ENCODE measurements around the gene SURF2. TPM values are rescaled to one million over a fixed set of nuclear protein-coding genes. Genes with fewer than 3 reads are reported as not detected.

Gene SURF2
- total and polyA plus RNA-seq, 2 donors (not counting 3 experiments of a cell fraction or from before 2014, with no cell fraction given), result 10.6 to 14.2 TPM

GRCh38 chr9:133362359-133363044 is 6.2 kb downstream of the SURF2 start:
- no peaks in the 10 kb centered on the region for H3K27me3 ChIP-seq (ENCODE audit: control insufficient read depth in 2 of 2, insufficient read depth in 2 of 2, low read length in 2 of 2)
- H3K4me3 ChIP-seq (replicated peaks in 1 of 3; ENCODE audit: insufficient read depth in 1 of 3, low read depth in 1 of 3, low read length in 3 of 3), result no peak overlapping the region
- H2AFZ ChIP-seq (ENCODE audit: low read depth, low read length), result no peak overlapping the region
- H3K9ac ChIP-seq (replicated peaks; ENCODE audit: extremely low read depth, insufficient read depth, low read length), result no peak overlapping the region
- no peak overlapping the region for H3K27ac ChIP-seq (ENCODE audit: insufficient read depth, low read depth, low read length)
- DNase-seq (ENCODE audit: low read depth, low spot score), result no peak
- H3K36me3 ChIP-seq (ENCODE audit: control insufficient read depth in 2 of 2, extremely low read depth in 1 of 2, insufficient read depth in 2 of 2, low read length in 2 of 2), result peaks cover 31 to 63% of the 10 kb centered on the region in 2 experiments
- dilution Hi-C loops (cut with MboI; ENCODE audit: extremely low pct_ligation_motif_present, low sequenced_read_pairs) (no loop called here), intact Hi-C loops (cut with micrococcal nuclease) (no loop called here)
- no peaks in the 10 kb centered on the region for H3K9me3 ChIP-seq (replicated peaks; ENCODE audit: control insufficient read depth, insufficient read depth, low read length)
- TSS peak; percentile 31 for BruUV-seq (replicated peaks)
- TF ChIP-seq POLR2A (IDR thresholded peaks at IDR 0.05; ENCODE audit: low read depth, low read length) (peak; percentile 31), FOS (IDR thresholded peaks at IDR 0.05; ENCODE audit: borderline replicate concordance, insufficient read depth, low read length) (no peak), JUN (IDR thresholded peaks at IDR 0.05; ENCODE audit: borderline replicate concordance, insufficient read depth, insufficient read length, low read depth) (no peak)
- CTCF ChIA-PET, result interaction anchor here (0.8 kb wide), 1 partner anchor 124 kb away, joined by 3 read pairs; no protein-coding TSS in a partner anchor
- no peaks in the 10 kb centered on the region for H4K20me1 ChIP-seq (replicated peaks; ENCODE audit: control insufficient read depth, extremely low read depth, insufficient read depth, low read length)
- peaks cover 27% of the 10 kb centered on the region for H3K79me2 ChIP-seq (ENCODE audit: control insufficient read depth, insufficient read depth, low read length)
- no peaks in the 10 kb centered on the region for H3K4me1 ChIP-seq (ENCODE audit: control insufficient read depth, extremely low read depth, insufficient read depth, low read length)
- no peak for FAIRE-seq
- no peaks in the 10 kb centered on the region for H3K9me1 ChIP-seq (replicated peaks; ENCODE audit: control insufficient read depth, extremely low read depth, insufficient read depth, low read length)
- POLR2A ChIA-PET, result no interaction called here
- H3K4me2 ChIP-seq (ENCODE audit: insufficient read depth, low read length), result no peak overlapping the region

GRCh38 chr9:133366435-133366834 is 10.1 kb downstream of the SURF2 start:
- H3K9me3 ChIP-seq (replicated peaks; ENCODE audit: control insufficient read depth, insufficient read depth, low read length), result no peaks in the 10 kb centered on the region
- no peak overlapping the region for H3K4me3 ChIP-seq (replicated peaks in 1 of 3; ENCODE audit: insufficient read depth in 1 of 3, low read depth in 1 of 3, low read length in 3 of 3)
- dilution Hi-C loops (cut with MboI; ENCODE audit: extremely low pct_ligation_motif_present, low sequenced_read_pairs), result no loop called here
- H3K4me1 ChIP-seq (ENCODE audit: control insufficient read depth, extremely low read depth, insufficient read depth, low read length), result peaks cover 15% of the 10 kb centered on the region
- no peak for TF ChIP-seq MAX (IDR thresholded peaks at IDR 0.05; ENCODE audit: insufficient read depth, insufficient read length)
- no peak for TF ChIP-seq POLR2A (IDR thresholded peaks at IDR 0.05; ENCODE audit: low read depth, low read length)
- no peak for TF ChIP-seq MYC (IDR thresholded peaks at IDR 0.05; ENCODE audit: low read depth, low read length)
- no peak for TF ChIP-seq POLR2AphosphoS5 (IDR thresholded peaks at IDR 0.05; ENCODE audit: insufficient read depth, low read depth, low read length)
- TF ChIP-seq EZH2 (IDR thresholded peaks at IDR 0.05; ENCODE audit: borderline replicate concordance, low read depth, low read length, severe bottlenecking), result no peak
- no peak for TF ChIP-seq GATA2 (IDR thresholded peaks at IDR 0.05; ENCODE audit: insufficient read depth, insufficient read length, low read depth, low read length)
- no peak for TF ChIP-seq CTCF (IDR thresholded peaks at IDR 0.05; ENCODE audit: extremely low read depth in 1 of 2, insufficient read depth in 1 of 2, low read depth in 1 of 2, low read length in 2 of 2)
- no peak for TF ChIP-seq FOS (IDR thresholded peaks at IDR 0.05; ENCODE audit: borderline replicate concordance, insufficient read depth, low read length)
- TF ChIP-seq JUN (IDR thresholded peaks at IDR 0.05; ENCODE audit: borderline replicate concordance, insufficient read depth, insufficient read length, low read depth), result no peak
- H3K79me2 ChIP-seq (ENCODE audit: control insufficient read depth, insufficient read depth, low read length), result peaks cover 67% of the 10 kb centered on the region
- no peak overlapping the region for H3K27ac ChIP-seq (ENCODE audit: insufficient read depth, low read depth, low read length)
- intact Hi-C loops (cut with micrococcal nuclease), result no loop called here
- H4K20me1 ChIP-seq (replicated peaks; ENCODE audit: control insufficient read depth, extremely low read depth, insufficient read depth, low read length), result no peaks in the 10 kb centered on the region
- FAIRE-seq (no peak), DNase-seq (ENCODE audit: low read depth, low spot score) (no peak)
- H3K27me3 ChIP-seq (ENCODE audit: control insufficient read depth in 2 of 2, insufficient read depth in 2 of 2, low read length in 2 of 2), result no peaks in the 10 kb centered on the region
- H3K9ac ChIP-seq (replicated peaks; ENCODE audit: extremely low read depth, insufficient read depth, low read length), result no peak overlapping the region
- H2AFZ ChIP-seq (ENCODE audit: low read depth, low read length), result no peak overlapping the region
- H3K4me2 ChIP-seq (ENCODE audit: insufficient read depth, low read length), result no peak overlapping the region
- no peaks in the 10 kb centered on the region for H3K9me1 ChIP-seq (replicated peaks; ENCODE audit: control insufficient read depth, extremely low read depth, insufficient read depth, low read length)
- H3K36me3 ChIP-seq (ENCODE audit: control insufficient read depth in 2 of 2, extremely low read depth in 1 of 2, insufficient read depth in 2 of 2, low read length in 2 of 2), result peaks cover 32 to 68% of the 10 kb centered on the region in 2 experiments
- CTCF ChIA-PET, result interaction anchor here (1.2 kb wide), 1 partner anchor 9 kb away, joined by 5 read pairs; the partner anchor contains the start of genes STKLD1 and SURF4
- no TSS peak for BruUV-seq (replicated peaks)
- POLR2A ChIA-PET, result no interaction called here
